Activated CD4-positive, alpha-beta T cell treated with anti-CD3 and anti-CD28 coated beads for 36 hours (primary cell): ENCODE results near the gene CTNS. TPM values are rescaled to one million over a fixed set of nuclear protein-coding genes. Genes with fewer than 3 reads are reported as not detected.
A peak's percentile ranks its signal among the peaks of the same experiment; 100 is the strongest.

ENCODE experiments used
- ATAC-seq: fragments of 200-7000 bp; cut with Tn5 transposase; one replicate; pipeline ENCODE4 v1.10.0; 2021; ENCODE audit warnings: mild to moderate bottlenecking, moderate library complexity
- CTCF ChIA-PET: fragments of 350-600 bp; sonication (Branson Sonifier 250); formaldehyde crosslinking; loops from one replicate; lab custom pipeline; 2021; ENCODE audit warnings: antibody characterized with exemption; lab: Charles Lee
- POLR2A ChIA-PET: fragments of 350-600 bp; sonication (Branson Sonifier 250); formaldehyde crosslinking; loops from one replicate; lab custom pipeline; 2021; ENCODE audit warnings: antibody characterized with exemption, inconsistent platforms; lab: Charles Lee
- DNase-seq: peaks from one replicate; pipeline ENCODE4 v3.0.0-alpha.2; 2020
- H3K27ac Mint-ChIP-seq: one replicate; pipeline ENCODE4 v1.8.0; 2021; ENCODE audit warnings: mixed read lengths
- H3K27me3 Mint-ChIP-seq: one replicate; pipeline ENCODE4 v1.8.0; 2021; ENCODE audit warnings: mixed read lengths
- H3K36me3 Mint-ChIP-seq: one replicate; pipeline ENCODE4 v1.8.0; 2021; ENCODE audit warnings: low read depth, mixed read lengths
- H3K4me1 Mint-ChIP-seq: one replicate; pipeline ENCODE4 v1.8.0; 2021; ENCODE audit warnings: mixed read lengths
- H3K4me3 Mint-ChIP-seq: one replicate; pipeline ENCODE4 v1.8.0; 2021; ENCODE audit warnings: mild to moderate bottlenecking, moderate library complexity, mixed read lengths
- H3K9me3 Mint-ChIP-seq: one replicate; pipeline ENCODE4 v1.8.0; 2021; ENCODE audit warnings: low read depth, mixed read lengths
- intact Hi-C, 2 experiments: fragments of 100-400 bp; cut with DNase I in 1 of 2; cut with micrococcal nuclease in 1 of 2; formaldehyde crosslinking; loops; one replicate each; pipeline versions ENCODE4 v1.14.2 to v1.15.1; 2022 to 2024; cut with DNase I, micrococcal nuclease
- total RNA-seq, 2 experiments: library from RNA; stranded (reverse); gene quantifications; one replicate each; pipeline ENCODE4 v1.2.3, GENCODE V29; 2021

CTNS gene
- total RNA-seq, 2 experiments from 2014 or later = 10.1 to 11.1 TPM

- peaks cover 33% of the 10 kb centered on the region for H3K4me1 Mint-ChIP-seq
- H3K36me3 Mint-ChIP-seq = peaks cover 17% of the 10 kb centered on the region
- POLR2A ChIA-PET = no interaction called here
- peak overlapping the region; percentile 55 for H3K27ac Mint-ChIP-seq
- no peak overlapping the region for H3K4me3 Mint-ChIP-seq
- intact Hi-C loops = loop anchor here in 1 of 2 experiments (10.0 kb wide), 1 partner anchor 819 kb away; no protein-coding TSS in a partner anchor
- H3K9me3 Mint-ChIP-seq = no peaks in the 10 kb centered on the region
- CTCF ChIA-PET = interaction anchor here (0.7 to 1.2 kb wide), 4 partner anchors 9 to 781 kb away, joined by 3 to 4 read pairs (median 4); no protein-coding TSS in a partner anchor
- ATAC-seq (peak; percentile 60), DNase-seq (peak; percentile 29)
- H3K27me3 Mint-ChIP-seq = no peaks in the 10 kb centered on the region
These were observed 7.4 kb downstream of the CTNS start for GRCh38 chr17:3643889-3644349.

GRCh38 chr17:3645310-3645709, 8.8 kb downstream of the CTNS start:
- Mint-ChIP-seq H3K9me3 (no peaks in the 10 kb centered on the region), H3K27ac (peak overlapping the region; percentile 19), H3K4me3 (no peak overlapping the region), H3K4me1 (peaks cover 22% of the 10 kb centered on the region), H3K36me3 (peaks cover 16% of the 10 kb centered on the region), H3K27me3 (no peaks in the 10 kb centered on the region)
- CTCF ChIA-PET = interaction anchor here (0.8 kb wide), 1 partner anchor 43 kb away, joined by 3 read pairs; no protein-coding TSS in a partner anchor
- ATAC-seq (no peak), DNase-seq (no peak)
- intact Hi-C loops = loop anchor here (5.0 to 10.0 kb wide), 2 partner anchors 43 to 821 kb away; no protein-coding TSS in a partner anchor
- POLR2A ChIA-PET = no interaction called here

- intact Hi-C loops = loop anchor here (1.0 to 10.0 kb wide), 5 partner anchors 45 to 822 kb away; no protein-coding TSS in a partner anchor
- POLR2A ChIA-PET = interaction anchor here (0.6 kb wide), 1 partner anchor 438 kb away, joined by 4 read pairs; no protein-coding TSS in a partner anchor
- H3K9me3 Mint-ChIP-seq = no peaks in the 10 kb centered on the region
- H3K27ac Mint-ChIP-seq = no peak overlapping the region
- no peak overlapping the region for H3K4me3 Mint-ChIP-seq
- H3K4me1 Mint-ChIP-seq = peaks cover 9% of the 10 kb centered on the region
- DNase-seq (no peak), ATAC-seq (no peak)
- no peaks in the 10 kb centered on the region for H3K27me3 Mint-ChIP-seq
- H3K36me3 Mint-ChIP-seq = peaks cover 16% of the 10 kb centered on the region
- CTCF ChIA-PET = interaction anchor here (0.7 to 2.9 kb wide), 6 partner anchors 11 to 1339 kb away, joined by 3 to 11 read pairs (median 4); partner anchors contain the start of genes CTNS, NCBP3 and SHPK
These were observed 10.7 kb downstream of the CTNS start for GRCh38 chr17:3647251-3647650.

GRCh38 chr17:3647769-3648555, 11.4 kb downstream of the CTNS start:
- Mint-ChIP-seq H3K4me3 (no peak overlapping the region), H3K27ac (peak overlapping the region; percentile 33), H3K4me1 (peaks cover 9% of the 10 kb centered on the region), H3K9me3 (no peaks in the 10 kb centered on the region), H3K27me3 (no peaks in the 10 kb centered on the region), H3K36me3 (peaks cover 12% of the 10 kb centered on the region)
- CTCF ChIA-PET = interaction anchor here (0.7 to 2.9 kb wide), 10 partner anchors 8 to 599 kb away, joined by 3 to 11 read pairs (median 4); partner anchors contain the start of genes CTNS, NCBP3 and SHPK
- intact Hi-C loops = loop anchor here (1.0 to 10.0 kb wide), 5 partner anchors 46 to 823 kb away; no protein-coding TSS in a partner anchor
- DNase-seq = peak; percentile 79
- POLR2A ChIA-PET = interaction anchor here (0.6 kb wide), 2 partner anchors 438 to 858 kb away, joined by 4 to 8 read pairs; no protein-coding TSS in a partner anchor
- peak; percentile 82 for ATAC-seq

GRCh38 chr17:3655766-3656165, 19.2 kb downstream of the CTNS start:
- ATAC-seq (no peak), DNase-seq (no peak)
- H3K27ac Mint-ChIP-seq = no peak overlapping the region
- ChIA-PET CTCF (no interaction called here), POLR2A (no interaction called here)
- H3K9me3 Mint-ChIP-seq = no peaks in the 10 kb centered on the region
- no peaks in the 10 kb centered on the region for H3K36me3 Mint-ChIP-seq
- intact Hi-C loops = no loop called here
- H3K4me3 Mint-ChIP-seq = no peak overlapping the region
- no peaks in the 10 kb centered on the region for H3K4me1 Mint-ChIP-seq
- H3K27me3 Mint-ChIP-seq = no peaks in the 10 kb centered on the region

- H3K4me3 Mint-ChIP-seq = no peak overlapping the region
- DNase-seq (no peak), ATAC-seq (no peak)
- ChIA-PET POLR2A (no interaction called here), CTCF (no interaction called here)
- H3K4me1 Mint-ChIP-seq = no peaks in the 10 kb centered on the region
- no peaks in the 10 kb centered on the region for H3K36me3 Mint-ChIP-seq
- intact Hi-C loops = no loop called here
- H3K27me3 Mint-ChIP-seq = no peaks in the 10 kb centered on the region
- no peak overlapping the region for H3K27ac Mint-ChIP-seq
- H3K9me3 Mint-ChIP-seq = no peaks in the 10 kb centered on the region
These were observed 19.8 kb downstream of the CTNS start for GRCh38 chr17:3656353-3656752.

GRCh38 chr17:3656755-3657587, 20.4 kb downstream of the CTNS start:
- no peak for ATAC-seq
- H3K4me1 Mint-ChIP-seq = no peaks in the 10 kb centered on the region
- DNase-seq = no peak
- H3K9me3 Mint-ChIP-seq = no peaks in the 10 kb centered on the region
- H3K36me3 Mint-ChIP-seq = no peaks in the 10 kb centered on the region
- no peak overlapping the region for H3K27ac Mint-ChIP-seq
- CTCF ChIA-PET = no interaction called here
- POLR2A ChIA-PET = no interaction called here
- intact Hi-C loops = no loop called here
- H3K27me3 Mint-ChIP-seq = no peaks in the 10 kb centered on the region
- H3K4me3 Mint-ChIP-seq = no peak overlapping the region

GRCh38 chr17:3657588-3657869, 21.0 kb downstream of the CTNS start:
- no peak overlapping the region for H3K27ac Mint-ChIP-seq
- no peak overlapping the region for H3K4me3 Mint-ChIP-seq
- H3K4me1 Mint-ChIP-seq = no peaks in the 10 kb centered on the region
- no peaks in the 10 kb centered on the region for H3K27me3 Mint-ChIP-seq
- no peaks in the 10 kb centered on the region for H3K36me3 Mint-ChIP-seq
- ATAC-seq (no peak), DNase-seq (no peak)
- H3K9me3 Mint-ChIP-seq = no peaks in the 10 kb centered on the region
- ChIA-PET CTCF (no interaction called here), POLR2A (no interaction called here)
- intact Hi-C loops = no loop called here

- ChIA-PET CTCF (no interaction called here), POLR2A (no interaction called here)
- intact Hi-C loops = no loop called here
- H3K4me1 Mint-ChIP-seq = no peaks in the 10 kb centered on the region
- no peak overlapping the region for H3K4me3 Mint-ChIP-seq
- H3K27ac Mint-ChIP-seq = no peak overlapping the region
- no peak for ATAC-seq
- no peaks in the 10 kb centered on the region for H3K9me3 Mint-ChIP-seq
- no peaks in the 10 kb centered on the region for H3K36me3 Mint-ChIP-seq
- no peaks in the 10 kb centered on the region for H3K27me3 Mint-ChIP-seq
- DNase-seq = no peak
These were observed 21.6 kb downstream of the CTNS start for GRCh38 chr17:3657874-3658783.

- intact Hi-C loops = no loop called here
- POLR2A ChIA-PET = no interaction called here
- Mint-ChIP-seq H3K4me1 (no peaks in the 10 kb centered on the region), H3K36me3 (no peaks in the 10 kb centered on the region), H3K27ac (no peak overlapping the region), H3K9me3 (no peaks in the 10 kb centered on the region), H3K4me3 (no peak overlapping the region), H3K27me3 (no peaks in the 10 kb centered on the region)
- ATAC-seq (no peak), DNase-seq (no peak)
- CTCF ChIA-PET = interaction anchor here (0.5 kb wide), 1 partner anchor 187 kb away, joined by 3 read pairs; the partner anchor contains the start of gene NCBP3
These were observed 22.4 kb downstream of the CTNS start for GRCh38 chr17:3658784-3659449.
